GM19395 (cell line): Measurements from ENCODE around the gene MAP3K1.
"Not testable (repeated sequence)": the region's sequence is repeated elsewhere in the genome, so short reads cannot be mapped to it uniquely, and the experiment has no call there.

Experiments used
- ATAC-seq: cut with Tn5 transposase; IDR thresholded peaks from one replicate; pipeline ENCODE4 v1.9.1; 2021; ENCODE audit warnings: mild to moderate bottlenecking, moderate library complexity; ENCODE audit not compliant: unreplicated experiment

MAP3K1 gene

DNA sequence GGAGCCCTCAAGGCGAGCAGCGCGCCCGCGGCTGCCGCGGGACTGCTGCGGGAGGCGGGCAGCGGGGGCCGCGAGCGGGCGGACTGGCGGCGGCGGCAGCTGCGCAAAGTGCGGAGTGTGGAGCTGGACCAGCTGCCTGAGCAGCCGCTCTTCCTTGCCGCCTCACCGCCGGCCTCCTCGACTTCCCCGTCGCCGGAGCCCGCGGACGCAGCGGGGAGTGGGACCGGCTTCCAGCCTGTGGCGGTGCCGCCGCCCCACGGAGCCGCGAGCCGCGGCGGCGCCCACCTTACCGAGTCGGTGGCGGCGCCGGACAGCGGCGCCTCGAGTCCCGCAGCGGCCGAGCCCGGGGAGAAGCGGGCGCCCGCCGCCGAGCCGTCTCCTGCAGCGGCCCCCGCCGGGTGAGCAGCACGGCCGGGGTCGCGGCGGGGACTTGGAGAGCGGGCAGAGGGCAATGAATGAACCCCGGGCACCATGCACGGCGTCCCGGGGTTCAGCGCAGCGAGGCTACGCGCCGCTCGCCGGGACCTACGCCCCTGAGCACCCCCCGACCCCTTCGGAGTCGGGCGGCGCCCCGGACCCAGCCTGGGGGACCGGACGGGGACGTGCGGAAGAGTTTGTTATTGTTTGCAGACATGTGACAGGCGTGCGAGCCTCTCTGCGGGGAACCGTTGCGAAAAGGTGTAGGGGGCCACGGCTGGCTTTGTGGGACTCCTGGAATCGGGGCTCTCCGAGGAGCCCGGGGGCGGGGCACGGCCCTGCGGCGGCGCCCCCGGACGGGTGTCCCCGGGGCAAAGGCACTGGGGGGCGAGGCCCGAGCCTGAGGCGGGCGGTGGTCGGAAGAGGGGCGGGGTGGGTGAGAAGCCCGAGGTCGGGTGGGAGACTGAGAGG, 553 bp downstream of the MAP3K1 start:
- peak; percentile 32 for ATAC-seq

DNA sequence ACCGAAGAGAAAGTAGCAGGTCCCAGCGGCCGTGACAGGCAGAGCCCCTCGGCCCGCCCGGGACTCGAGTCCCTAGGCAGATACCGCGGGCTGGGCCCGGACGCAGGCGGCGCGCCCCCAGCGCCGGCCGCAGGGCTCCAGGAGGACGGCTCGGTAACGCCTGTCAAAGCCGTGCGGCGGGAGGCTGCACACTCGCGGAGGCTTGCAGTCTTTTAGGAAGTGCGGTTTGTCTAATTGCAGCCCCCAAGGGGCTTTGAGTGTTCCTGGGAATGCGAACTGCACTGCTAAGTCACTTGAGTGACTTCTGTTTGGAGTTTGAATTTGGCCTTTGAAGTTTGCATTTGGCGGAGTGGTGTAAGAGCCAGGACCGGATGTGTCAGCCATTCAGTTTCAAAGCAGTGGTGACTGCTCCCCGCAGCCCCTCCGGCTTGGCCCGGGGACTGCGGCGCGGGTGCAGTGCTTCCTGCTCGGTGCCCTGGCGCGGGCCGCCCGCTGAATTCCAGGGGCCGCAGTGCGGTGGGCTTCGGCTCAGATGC, 1.3 kb downstream of the MAP3K1 start:
- peak; percentile 43 for ATAC-seq

GRCh38 chr5:56817263-56818014, 2.1 kb downstream of the MAP3K1 start:
- no peak for ATAC-seq

DNA sequence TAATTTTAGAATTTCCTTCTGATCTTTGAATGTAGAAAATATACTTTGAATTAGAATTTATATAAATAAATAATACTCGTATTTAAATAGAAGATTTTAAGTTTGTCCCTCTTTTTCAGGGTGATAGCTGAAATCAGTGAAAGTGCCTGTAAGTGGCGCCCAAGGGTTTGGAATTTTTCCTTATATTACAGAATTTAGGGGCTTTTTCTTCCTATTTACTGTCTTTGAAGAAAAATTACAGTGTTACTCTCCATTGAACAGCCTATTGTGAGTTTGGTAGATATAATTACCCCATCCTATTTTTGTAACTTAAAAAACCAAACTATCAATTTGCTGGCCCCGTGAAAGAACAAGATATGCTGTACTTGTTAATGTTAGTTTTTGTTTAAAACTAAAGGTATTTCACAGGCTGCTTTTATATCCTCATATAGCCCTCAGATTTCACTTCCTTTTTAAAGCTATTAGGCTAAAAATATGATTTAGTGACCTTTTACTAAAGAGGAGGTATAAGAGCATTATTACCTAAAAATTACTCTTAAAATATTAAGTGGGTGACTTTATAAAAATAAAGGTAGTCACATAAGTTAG, 3.2 kb downstream of the MAP3K1 start:
- no peak for ATAC-seq

- no peak for ATAC-seq
Measured at GRCh38 chr5:56819060-56819881, 3.9 kb downstream of the MAP3K1 start.

- not testable (repeated sequence) for ATAC-seq
Measured at GRCh38 chr5:56821868-56822267, 6.5 kb downstream of the MAP3K1 start.

DNA sequence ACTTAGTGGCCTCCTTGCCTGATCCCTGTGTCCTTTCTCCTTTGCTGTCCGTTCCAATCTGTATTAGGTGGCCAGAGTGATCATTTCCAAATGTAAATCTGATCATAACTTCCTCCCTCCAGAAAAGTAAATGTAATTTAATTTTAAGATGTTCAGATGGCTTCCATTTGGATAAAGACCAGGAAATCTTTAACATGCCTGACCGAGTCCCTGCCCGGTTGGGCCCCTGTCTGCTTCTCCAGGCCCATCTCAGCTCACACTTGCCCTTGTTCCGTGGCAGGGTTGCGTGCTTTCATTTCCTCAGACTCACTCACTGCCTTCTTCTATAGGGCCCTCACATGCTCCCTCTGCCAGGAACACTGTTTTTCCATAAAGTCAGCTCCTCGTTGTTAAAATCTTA, 7.6 kb downstream of the MAP3K1 start:
- ATAC-seq = no peak

DNA sequence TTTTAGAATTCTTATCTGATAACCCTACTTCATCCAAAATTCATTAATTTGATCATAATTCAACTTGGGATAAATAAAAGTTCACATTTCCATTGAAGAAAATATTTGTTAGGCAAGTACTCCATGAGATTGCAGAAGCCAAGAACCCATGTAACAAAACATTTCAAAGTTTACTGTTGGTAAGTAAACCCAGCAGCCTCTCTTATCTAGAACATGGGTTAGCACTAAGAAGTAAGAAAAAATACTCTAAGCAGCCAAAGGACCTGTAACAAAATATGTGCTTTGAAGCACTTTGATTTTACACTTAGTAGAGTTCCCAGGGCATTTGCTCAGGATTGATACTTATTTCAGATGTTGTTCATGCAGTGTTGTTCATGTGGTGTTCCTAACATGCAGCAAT, 8.7 kb downstream of the MAP3K1 start:
- ATAC-seq = no peak

GRCh38 chr5:56825222-56825824, 10.0 kb downstream of the MAP3K1 start:
- ATAC-seq = no peak

DNA sequence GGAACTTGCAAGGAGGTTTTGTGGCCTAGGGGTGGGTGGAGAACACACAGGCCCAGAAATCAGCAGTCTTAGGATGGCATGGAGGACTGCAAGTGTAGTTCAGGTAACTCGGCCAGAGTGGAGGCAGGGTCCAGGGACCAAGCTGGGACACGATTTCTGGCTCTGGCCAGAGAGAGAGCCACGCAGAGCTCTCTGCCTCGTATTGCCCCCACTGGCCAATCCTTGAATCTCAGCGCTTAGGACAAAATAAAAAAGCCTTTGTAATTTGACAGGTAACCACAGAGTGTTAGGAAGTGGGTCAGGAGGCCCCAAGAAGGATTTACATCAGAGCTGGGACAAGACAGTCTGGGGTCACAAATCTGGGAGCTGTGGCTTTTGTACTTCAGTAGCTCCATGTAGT, 11.7 kb downstream of the MAP3K1 start:
- no peak for ATAC-seq

DNA sequence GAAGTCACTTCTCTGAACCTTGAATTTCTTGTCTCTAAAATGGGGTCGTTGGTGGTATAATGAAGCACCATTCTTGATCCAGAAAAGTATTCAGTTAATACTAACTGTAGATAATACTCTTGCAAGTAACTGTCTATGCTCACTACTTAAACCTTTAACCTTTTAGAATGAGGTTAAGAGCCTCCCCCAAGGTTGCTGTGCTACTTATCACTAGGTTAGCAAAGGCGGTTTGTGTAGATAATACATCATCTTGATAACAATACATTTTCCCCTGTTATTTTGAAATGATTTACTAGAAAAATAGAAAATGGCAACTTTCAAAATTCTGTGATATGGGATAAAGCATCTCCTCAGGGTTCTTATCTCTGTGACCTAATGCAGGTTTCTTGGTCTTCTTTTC, 12.6 kb downstream of the MAP3K1 start:
- no peak for ATAC-seq

DNA sequence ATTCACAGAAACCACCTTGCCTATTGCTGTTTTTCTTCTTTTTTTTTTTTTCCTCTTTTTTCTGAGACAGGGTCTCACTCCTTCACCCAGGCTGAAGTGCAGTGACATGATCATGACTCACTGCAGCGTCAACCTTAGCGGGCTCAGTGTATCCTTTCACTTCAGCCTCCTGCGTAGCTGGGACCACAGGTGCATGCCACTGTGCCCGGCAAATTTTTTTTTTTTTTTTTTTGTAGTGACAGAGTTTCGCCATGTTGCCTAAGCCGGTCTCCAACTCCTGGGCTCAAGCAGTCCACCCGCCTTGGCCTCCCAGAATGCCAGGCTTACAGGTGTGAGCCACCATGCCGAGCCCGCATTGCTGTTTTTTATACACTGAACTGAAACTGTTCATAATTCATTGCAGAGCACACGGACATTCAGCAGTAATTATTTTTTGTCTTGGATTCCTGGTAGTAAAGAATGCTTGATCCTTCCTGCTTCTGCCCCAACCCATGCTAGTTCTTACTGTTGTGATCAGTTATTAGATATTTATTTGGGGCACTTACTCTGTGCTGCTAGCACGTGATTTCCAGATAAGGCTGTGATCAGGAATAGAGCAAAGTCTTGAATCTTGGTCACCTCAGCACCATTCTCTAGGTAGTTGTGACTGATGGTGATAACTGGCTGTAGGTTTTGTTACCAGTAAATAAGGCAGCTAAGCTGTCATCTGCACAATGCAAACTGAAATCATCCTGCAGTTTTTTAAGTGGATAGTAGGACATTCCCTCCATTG, 14.0 kb downstream of the MAP3K1 start:
- peak; percentile 68 for ATAC-seq

- ATAC-seq = no peak
Measured at GRCh38 chr5:56831773-56832172, 16.4 kb downstream of the MAP3K1 start.

GRCh38 chr5:56833325-56833724, 18.0 kb downstream of the MAP3K1 start:
- no peak for ATAC-seq

DNA sequence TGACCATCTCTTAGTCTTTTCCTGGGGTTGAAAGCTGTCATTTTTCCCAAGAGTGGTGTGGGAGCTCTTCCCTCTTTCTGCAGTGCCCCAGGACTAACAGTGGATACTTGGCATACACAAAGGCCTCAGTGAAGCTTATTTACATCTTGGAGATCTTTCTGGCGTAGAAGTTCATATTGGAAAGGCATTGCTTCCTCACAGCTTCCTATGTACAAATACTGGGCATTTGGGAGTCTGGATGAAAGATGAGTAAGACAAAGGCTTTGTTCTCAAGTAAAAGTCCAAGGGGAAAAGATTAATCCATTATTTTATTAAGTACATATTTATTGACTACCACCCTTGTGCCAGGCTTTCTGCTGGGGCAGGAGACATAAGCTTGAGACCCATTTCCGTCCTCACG, 22.0 kb downstream of the MAP3K1 start:
- no peak for ATAC-seq

GRCh38 chr5:56837956-56838355, 22.6 kb downstream of the MAP3K1 start:
- ATAC-seq = no peak

DNA sequence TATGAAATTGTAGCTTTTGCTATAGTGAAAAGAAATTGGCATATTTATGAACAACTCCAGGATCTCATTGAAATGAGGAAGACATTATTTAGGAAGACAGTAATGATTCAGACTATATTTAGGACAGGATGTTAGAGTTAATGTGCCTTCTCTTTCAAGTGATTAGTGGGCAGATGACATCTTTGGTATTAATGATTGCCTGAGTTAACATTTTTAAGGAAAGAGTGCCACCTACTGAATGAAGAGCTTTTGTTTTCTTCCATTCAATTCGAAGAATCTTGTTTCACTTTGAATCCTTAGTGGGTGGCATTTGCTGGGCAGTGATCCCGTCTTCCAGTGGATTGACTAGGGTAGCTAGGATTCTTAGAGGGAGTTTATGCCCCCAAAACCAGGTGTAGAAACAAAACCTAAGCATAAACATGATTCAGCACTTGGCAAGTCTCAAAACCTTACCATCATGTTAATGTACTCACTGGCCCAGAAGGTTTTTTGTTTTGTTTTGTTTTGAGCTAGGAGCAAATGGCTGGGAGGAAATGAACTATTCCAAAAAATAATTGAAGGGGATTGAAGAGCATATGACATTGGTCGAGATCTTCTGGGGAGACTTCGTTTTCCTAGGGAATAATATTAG, 23.2 kb downstream of the MAP3K1 start:
- ATAC-seq = peak; percentile 62

- no peak for ATAC-seq
Measured at GRCh38 chr5:56839062-56839461, 23.7 kb downstream of the MAP3K1 start.

- peak; percentile 60 for ATAC-seq
Measured at GRCh38 chr5:56840597-56840996, 25.2 kb downstream of the MAP3K1 start.
